Measurements from ENCODE around the gene PDCD11.
"Not testable (repeated sequence)": the region's sequence is repeated elsewhere in the genome, so short reads cannot be mapped to it uniquely, and the experiment has no call there.

PDCD11 gene

DNA sequence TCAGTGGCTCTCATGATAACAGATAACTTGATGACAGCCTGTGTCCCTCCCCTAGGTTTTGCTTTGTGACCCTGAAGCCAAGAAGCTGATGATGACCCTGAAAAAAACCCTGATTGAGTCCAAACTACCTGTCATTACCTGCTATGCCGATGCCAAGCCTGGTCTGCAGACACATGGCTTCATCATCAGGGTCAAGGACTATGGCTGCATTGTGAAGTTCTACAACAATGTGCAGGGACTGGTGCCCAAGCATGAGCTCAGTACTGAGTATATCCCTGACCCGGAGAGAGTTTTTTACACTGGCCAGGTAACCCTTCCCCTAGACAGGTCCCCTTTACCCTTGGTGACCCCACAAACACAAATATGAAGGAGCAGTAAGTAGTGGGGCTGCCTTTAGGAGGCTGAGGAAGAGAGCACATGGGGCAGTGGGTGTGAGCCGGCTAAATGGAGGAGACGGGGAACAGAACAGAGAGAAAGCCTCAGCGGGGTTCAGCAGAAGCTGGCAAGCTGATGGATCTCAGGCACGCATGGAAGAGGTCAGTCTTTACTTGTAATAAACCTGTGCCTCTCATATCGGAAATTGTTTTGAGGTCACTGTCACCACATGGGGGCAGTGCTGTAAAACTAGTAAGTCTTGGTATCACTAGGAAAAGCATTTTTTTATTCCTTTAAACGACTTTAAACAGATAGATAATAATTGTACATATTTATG lies 20.2 kb downstream of the PDCD11 start:
- peak in 1 of 2 experiments; percentile 1 for DNase-seq

DNA sequence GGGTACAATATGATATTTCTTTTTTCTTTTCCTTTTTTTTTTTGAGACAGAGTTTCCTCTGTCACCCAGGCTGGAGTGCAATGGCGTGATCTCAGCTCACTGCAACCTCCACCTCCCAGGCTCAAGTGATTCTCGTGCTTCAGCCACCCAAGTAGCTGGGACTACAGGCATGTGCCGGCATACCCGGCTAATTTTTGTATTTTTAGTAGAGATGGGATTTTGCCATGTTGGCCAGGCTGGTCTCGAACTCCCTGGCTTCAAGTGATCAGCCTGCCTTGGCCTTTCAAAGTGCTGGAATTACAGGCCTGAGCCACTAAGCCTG lies 20.7 kb downstream of the PDCD11 start:
- not testable (repeated sequence) for DNase-seq

GRCh38 chr10:103417601-103418000 lies 21.2 kb downstream of the PDCD11 start:
- DNase-seq = no peak

GRCh38 chr10:103419101-103419500 lies 22.7 kb downstream of the PDCD11 start:
- DNase-seq = no peak

DNA sequence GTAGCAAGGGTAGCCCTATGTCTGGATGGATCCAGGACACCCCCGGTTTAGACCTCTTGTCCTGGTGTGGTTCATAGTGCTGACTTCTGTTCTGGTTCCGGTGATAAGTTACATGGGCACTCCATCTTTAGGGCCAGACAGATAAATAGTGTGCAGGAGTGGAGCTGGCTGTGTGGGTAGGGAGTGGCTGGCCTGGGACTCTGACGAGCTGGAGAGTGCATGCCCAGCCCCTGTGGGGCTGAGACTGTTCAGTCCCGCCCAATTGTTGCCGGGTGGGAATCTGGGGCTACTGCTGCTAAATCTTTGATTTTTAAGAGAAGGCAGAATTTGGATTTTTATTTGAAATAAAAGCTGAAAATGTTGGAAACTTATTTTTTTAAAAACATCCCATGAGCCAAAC lies 27.3 kb downstream of the PDCD11 start:
- no peak for DNase-seq

GRCh38 chr10:103427866-103428265 lies 31.4 kb downstream of the PDCD11 start:
- no peak for DNase-seq

- no peak for DNase-seq
Measured at GRCh38 chr10:103428989-103429643, 32.7 kb downstream of the PDCD11 start.

- DNase-seq = no peak
Measured at GRCh38 chr10:103429647-103430046, 33.2 kb downstream of the PDCD11 start.

GRCh38 chr10:103431902-103432301 lies 35.5 kb downstream of the PDCD11 start:
- no peak for DNase-seq

GRCh38 chr10:103433858-103434257 lies 37.4 kb downstream of the PDCD11 start:
- no peak for DNase-seq

- DNase-seq = no peak
Measured at GRCh38 chr10:103439776-103440175, 43.4 kb downstream of the PDCD11 start.

GRCh38 chr10:103440416-103440815 lies 44.0 kb downstream of the PDCD11 start:
- DNase-seq = no peak

GRCh38 chr10:103441206-103441605 lies 44.8 kb downstream of the PDCD11 start:
- no peak for DNase-seq

GRCh38 chr10:103441611-103442010 lies 45.2 kb downstream of the PDCD11 start:
- no peak for DNase-seq

GRCh38 chr10:103442031-103442461 lies 45.6 kb downstream of the PDCD11 start:
- DNase-seq = no peak

DNA sequence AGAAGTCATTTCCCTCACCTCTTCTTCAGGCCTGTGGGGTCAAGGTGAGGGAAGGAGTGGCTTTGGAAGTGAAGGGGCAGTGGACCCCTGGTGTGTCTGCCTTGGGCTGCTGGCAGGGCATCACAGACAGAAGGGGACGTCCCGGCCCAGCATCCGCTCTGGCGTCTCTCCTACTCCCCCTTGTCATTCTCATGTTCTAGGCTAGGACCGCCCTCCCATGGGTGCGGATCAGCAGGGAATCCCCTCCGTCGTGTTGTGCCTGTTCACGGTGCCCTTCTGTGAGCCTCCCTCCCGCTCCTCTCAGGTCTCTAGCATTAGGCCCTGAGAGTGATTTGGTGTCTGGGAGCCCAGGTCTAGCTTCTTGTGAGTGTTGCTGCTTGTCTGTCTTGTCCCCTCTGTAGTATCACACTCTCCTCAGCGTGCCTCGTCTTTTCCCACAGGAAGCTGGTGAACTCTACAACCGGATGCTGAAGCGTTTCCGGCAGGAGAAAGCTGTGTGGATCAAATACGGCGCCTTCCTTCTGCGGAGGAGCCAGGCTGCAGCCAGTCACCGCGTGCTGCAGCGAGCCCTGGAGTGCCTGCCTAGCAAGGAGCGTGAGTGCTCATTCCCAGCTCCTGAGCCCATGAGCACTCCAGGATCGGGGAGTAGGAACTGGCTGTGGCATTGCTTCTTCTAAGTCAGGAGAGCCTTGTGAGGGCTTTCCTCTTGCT lies 47.2 kb downstream of the PDCD11 start:
- DNase-seq = no peak

DNA sequence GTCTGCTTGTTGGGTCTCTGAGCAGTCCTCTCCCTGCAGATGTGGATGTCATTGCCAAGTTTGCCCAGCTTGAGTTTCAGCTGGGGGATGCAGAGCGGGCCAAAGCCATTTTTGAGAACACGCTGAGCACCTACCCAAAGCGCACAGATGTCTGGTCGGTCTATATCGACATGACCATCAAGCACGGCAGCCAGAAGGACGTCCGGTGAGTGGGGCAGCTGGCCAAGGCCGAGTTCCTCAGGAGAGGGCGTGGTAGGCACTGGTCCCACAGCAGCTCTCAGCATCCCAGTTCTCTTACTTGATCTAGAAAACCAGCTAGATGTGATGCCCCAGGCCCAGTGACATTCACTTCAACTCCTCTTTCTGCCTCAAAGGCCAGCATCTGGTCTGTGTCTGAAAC lies 48.1 kb downstream of the PDCD11 start:
- no peak for DNase-seq

DNA sequence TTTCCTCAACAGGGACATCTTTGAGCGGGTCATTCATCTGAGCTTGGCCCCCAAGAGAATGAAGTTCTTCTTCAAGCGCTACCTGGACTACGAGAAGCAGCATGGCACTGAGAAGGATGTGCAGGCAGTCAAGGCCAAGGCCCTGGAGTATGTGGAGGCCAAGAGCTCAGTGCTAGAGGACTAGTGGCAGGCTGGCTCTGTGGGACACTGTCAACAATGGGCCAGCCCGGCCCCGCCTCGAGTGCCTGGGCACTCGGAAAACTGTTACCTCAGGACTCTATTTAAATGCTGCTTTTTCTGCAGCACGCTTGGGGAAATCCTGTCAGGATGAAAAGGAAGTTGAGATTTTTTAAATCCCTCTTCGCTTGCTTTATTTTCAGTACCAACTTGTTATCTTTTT lies 48.9 kb downstream of the PDCD11 start:
- no peak for DNase-seq

DNA sequence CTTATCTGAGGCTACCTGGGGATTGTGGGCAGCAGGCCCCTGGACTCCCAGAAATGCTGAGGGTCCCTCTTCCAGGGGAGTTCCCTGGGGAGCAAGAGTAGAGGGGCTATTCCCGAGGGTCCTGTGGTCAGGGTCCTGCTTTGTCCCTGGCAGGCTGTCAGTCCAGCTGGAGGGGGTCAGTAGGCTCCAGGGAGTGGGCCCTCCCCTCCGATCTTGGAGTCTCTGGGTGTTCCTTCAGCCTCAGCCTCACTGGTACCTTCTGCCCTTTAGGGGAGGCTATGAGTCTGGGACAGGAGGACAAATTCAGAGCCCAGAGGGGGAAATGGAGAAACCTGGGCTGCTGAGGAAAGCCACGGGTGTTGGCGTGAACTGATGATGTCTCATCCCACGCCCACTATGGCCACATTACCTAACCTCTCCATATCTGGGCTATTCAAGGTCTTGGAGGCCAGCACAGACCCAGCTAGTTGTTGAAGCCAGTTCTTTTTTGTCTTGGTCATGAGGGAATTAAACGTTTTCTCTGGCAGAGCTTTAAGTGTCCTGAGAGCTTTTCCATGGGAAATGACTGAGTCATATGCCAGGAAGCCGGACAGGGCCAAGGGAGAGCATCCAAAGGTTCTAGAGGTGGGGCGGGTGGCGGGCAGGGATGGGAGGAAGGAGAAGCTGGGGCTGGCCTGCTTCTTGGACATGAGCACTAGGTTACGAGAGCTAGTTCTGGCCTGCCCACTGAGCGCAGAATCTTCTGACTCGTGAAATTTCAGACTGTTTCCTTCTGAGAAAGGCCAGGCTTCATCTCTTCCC lies 49.5 kb downstream of the PDCD11 start:
- no peak for DNase-seq

DNA sequence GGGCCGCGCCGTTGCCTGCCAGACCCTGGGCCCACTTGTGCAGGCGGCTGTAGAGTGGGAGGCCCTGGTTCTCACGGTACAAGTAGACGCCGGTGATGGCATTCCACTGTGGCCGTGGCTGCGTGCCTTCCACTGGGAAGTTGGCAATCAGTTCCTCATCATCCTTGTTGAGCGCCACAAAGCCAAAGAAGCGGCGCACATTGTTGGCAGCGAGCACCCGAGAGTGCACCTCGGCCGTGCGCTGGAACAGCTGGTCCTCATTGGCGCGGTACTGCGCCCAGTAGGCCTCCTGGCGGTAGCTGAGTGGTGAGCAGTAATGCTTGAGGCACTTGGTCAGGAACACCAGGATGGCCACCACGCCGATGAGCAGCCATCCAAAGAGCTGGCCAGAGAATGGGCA lies 50.8 kb downstream of the PDCD11 start:
- no peak for DNase-seq

DNA sequence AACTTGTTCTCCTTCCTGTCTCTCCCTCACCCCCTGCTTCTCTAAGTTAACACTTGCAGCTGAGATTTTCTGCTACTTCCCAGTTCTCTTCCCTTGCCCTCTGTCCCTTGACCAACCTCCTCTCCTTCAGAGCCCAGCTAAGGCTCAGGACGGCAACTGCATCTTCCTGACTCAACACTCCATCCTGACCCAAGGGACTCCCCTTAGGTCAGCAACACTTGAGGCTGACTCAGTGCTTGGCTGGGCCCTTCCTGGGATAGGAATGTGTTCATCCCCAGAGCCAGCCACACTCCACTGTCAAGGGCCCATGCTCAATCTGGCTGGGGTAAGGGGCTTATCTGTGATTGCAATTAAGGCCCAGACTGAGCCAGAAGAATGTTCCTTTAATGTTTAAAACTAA lies 52.3 kb downstream of the PDCD11 start:
- DNase-seq = no peak

- DNase-seq = no peak
Measured at GRCh38 chr10:103449208-103450144, 53.0 kb downstream of the PDCD11 start.

Data from NCI-H187 (cell line).